ENCODE measurements around the gene NGEF. TPM values are rescaled to one million over a fixed set of nuclear protein-coding genes. Genes with fewer than 3 reads are reported as not detected.
A peak's percentile ranks its signal among the peaks of the same experiment; 100 is the strongest.

Gene NGEF
- total RNA-seq, 2 donors from 2014 or later, result 0.88 to 5.3 TPM

DNA sequence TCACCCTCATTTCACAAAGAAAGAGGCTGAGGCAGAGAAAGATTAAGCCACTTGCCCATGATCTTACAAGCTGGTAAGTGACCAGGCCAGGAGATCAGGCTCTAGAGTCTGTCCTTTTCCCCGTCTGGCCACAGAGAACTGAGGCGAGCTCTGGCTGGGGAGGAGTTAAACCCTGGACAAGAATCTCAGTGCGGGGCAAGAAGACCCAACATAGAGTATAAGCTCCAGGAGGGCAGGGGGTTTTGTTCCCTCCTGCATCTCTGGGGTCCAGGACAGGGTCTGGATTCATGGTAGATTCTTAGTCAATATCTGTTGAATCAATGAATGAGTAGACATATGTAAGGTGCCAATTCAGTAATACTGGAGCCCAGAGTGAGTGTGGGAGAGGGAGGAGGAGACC lies 34.1 kb upstream of the NGEF start:
- intact Hi-C loops (cut with DNase I), result no loop called here
- peak; percentile 18 for DNase-seq (ENCODE audit: low spot score)

DNA sequence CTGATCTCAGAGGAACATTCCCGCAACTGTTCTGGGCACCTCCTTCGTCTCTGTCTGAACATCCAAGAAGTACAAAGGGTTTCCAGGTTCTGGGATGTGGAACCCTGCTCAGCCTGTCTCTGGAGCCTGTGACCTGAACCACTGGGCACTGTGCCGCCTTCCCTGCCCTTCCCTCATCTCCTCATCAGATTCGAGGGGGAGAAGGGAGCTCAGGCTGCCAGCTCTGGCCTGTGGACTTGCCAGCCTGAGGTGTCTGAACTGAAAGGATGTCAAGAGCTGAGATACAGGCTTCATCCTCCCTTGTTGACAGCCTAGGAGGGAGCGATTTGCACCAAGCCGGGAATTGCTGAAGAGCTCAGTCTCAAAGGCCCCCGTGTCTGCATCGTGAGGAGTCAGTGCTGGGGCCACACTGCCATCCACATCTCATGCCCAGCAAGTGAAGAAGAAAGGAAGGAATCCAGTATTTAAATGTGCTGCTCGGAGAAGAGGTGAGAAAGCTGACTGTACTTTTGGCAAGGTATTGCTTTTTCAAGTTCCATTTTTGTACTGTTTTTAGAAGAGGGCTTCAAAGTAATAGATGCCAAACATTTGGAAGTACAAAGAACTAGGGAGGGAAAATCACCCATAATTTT lies 32.0 kb upstream of the NGEF start:
- intact Hi-C loops (cut with DNase I), result no loop called here
- peak; percentile 65 for DNase-seq (ENCODE audit: low spot score)

DNA sequence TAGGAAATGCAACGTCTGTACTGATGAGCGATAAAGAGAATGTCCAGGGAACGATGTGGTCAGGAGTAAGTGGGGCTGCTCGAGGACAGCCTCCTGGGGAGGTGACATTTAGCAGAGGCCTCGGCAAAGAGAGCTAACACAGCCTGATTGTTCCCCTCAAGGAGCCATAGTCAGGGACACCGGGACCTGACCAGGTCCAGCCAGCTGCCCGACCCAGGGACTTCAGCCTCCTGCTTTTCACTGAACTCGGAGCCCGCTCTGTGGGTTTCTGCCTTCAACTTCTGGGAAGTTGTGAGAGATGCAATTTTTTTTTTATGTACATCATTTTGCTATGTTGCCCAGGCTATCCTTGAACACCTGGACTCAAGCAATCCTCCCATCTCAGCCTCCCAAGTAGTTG lies 29.5 kb upstream of the NGEF start:
- DNase-seq (ENCODE audit: low spot score), result peak; percentile 38
- intact Hi-C loops (cut with DNase I), result no loop called here

GRCh38 chr2:233041722-233042323 lies 28.8 kb upstream of the NGEF start:
- peak; percentile 60 for DNase-seq (ENCODE audit: low spot score)
- intact Hi-C loops (cut with DNase I), result no loop called here

GRCh38 chr2:233040571-233040970 lies 27.5 kb upstream of the NGEF start:
- intact Hi-C loops (cut with DNase I), result no loop called here
- peak; percentile 41 for DNase-seq (ENCODE audit: low spot score)

GRCh38 chr2:233039846-233040530 lies 26.9 kb upstream of the NGEF start:
- peak; percentile 74 for DNase-seq (ENCODE audit: low spot score)
- intact Hi-C loops (cut with DNase I), result loop anchor here in 1 of 2 donors (10.0 kb wide), 1 partner anchor 165 kb away; the partner anchor contains the start of gene SNORC

DNA sequence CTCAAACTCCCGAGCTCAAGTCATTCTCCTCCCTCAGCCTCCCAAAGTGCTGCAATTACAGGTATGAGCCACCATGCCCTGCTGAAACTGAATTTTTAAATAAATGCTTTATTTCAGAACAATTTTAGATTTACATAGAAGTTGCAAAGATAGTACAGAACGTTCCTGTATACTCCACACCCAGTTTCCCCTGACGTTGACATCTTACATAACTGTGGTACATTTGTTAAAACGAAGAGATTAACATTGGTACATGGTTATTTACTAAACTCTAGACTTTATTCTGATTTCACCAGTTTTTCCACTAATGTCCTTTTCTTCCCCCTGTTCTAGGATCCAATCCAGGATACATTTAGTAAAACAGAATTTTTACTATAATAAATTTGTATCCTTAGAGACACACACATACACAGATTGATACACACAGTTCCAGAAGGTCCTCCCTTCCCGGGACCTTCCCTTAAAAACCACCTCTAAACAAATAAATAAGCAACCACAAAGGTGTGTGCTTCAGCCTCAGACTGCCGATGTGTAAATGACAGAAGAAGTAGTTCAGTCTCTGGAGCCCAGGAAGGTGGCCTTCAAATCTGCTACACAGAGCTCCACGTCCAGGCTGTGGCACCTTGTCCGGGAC lies 26.3 kb upstream of the NGEF start:
- intact Hi-C loops (cut with DNase I), result loop anchor here in 1 of 2 donors (10.0 kb wide), 1 partner anchor 165 kb away; the partner anchor contains the start of gene SNORC
- no peak for DNase-seq (ENCODE audit: low spot score)

GRCh38 chr2:233037078-233037477 lies 24.0 kb upstream of the NGEF start:
- DNase-seq (ENCODE audit: low spot score), result no peak
- intact Hi-C loops (cut with DNase I), result loop anchor here in 1 of 2 donors (10.0 kb wide), 1 partner anchor 162 kb away; the partner anchor contains the start of gene SNORC

- DNase-seq (ENCODE audit: low spot score), result peak; percentile 38
- intact Hi-C loops (cut with DNase I), result loop anchor here in 1 of 2 donors (10.0 kb wide), 1 partner anchor 161 kb away; the partner anchor contains the start of gene SNORC
Measured at GRCh38 chr2:233036162-233036838, 23.2 kb upstream of the NGEF start.

- intact Hi-C loops (cut with DNase I), result loop anchor here in 1 of 2 donors (10.0 kb wide), 1 partner anchor 161 kb away; the partner anchor contains the start of gene SNORC
- peak; percentile 65 for DNase-seq (ENCODE audit: low spot score)
Measured at GRCh38 chr2:233035426-233036161, 22.5 kb upstream of the NGEF start.

GRCh38 chr2:233034091-233034882 lies 21.2 kb upstream of the NGEF start:
- peak; percentile 80 for DNase-seq (ENCODE audit: low spot score)
- intact Hi-C loops (cut with DNase I), result loop anchor here in 1 of 2 donors (10.0 kb wide), 1 partner anchor 159 kb away; the partner anchor contains the start of gene SNORC

- peak; percentile 35 for DNase-seq (ENCODE audit: low spot score)
- intact Hi-C loops (cut with DNase I), result loop anchor here in 1 of 2 donors (10.0 kb wide), 1 partner anchor 159 kb away; the partner anchor contains the start of gene SNORC
Measured at GRCh38 chr2:233033672-233034071, 20.6 kb upstream of the NGEF start.

DNA sequence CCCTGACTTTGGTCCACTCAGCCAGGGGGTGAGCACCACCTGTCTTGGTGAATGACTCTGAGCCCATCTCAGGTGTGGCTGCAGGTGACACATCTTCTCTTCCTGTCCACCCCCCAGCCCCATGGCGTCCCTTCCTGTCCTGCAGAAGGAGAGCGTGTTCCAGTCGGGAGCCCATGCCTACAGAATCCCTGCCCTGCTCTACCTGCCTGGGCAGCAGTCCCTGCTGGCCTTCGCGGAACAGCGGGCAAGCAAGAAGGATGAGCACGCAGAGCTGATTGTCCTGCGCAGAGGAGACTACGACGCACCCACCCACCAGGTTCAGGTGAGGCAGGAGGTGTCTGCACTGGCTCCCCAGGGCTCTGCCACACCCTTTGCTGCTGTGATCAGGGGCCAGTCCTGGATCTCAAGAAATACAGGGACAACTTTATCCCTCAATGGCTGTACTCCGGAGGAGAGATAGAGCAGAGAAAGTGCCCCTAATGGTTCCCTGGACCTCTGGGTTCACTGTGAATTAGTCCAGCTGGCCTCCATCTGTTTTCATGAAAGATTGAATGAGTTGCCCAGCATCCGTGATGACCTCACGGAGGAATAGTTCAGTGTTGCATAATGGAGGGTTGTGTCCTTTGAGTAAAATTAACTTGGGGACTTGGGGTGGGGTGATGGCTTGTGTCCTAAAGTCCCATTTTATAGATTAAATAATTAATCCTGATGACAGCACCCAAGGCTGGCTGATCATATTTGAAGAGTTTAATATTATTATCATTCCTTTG lies 19.7 kb upstream of the NGEF start, which contains the start of gene NEU2:
NEU2 (plus strand) TSS at position 122 of the 770 bp plus-strand sequence; CDS start at position 122, 0 bp downstream.
- intact Hi-C loops (cut with DNase I), result loop anchor here in 1 of 2 donors (10.0 kb wide), 1 partner anchor 158 kb away; the partner anchor contains the start of gene SNORC
- peak; percentile 29 for DNase-seq (ENCODE audit: low spot score)

- peak; percentile 50 for DNase-seq (ENCODE audit: low spot score)
- intact Hi-C loops (cut with DNase I), result loop anchor here in 1 of 2 donors (10.0 kb wide), 1 partner anchor 157 kb away; the partner anchor contains the start of gene SNORC
Measured at GRCh38 chr2:233031556-233032500, 18.8 kb upstream of the NGEF start.

DNA sequence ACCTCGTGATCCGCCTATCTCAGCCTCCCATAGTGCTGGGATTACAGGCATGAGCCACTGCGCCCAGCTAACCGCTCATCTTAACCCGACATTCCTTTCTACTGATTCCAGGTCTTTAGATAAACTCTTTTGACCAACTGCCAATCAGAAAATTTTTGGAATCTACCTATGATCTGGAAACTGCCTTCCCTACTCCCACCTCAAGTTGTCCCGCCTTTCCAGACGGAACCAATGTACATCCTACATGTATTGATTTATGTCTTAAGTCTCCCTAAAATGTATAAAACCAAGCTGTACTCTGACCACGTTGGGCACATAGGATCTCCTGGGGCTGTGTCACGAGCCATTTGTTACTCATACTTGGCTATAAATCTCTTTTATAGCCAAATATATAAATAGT lies 16.3 kb upstream of the NGEF start:
- intact Hi-C loops (cut with DNase I), result no loop called here
- peak; percentile 20 for DNase-seq (ENCODE audit: low spot score)
